Upper lobe of right lung (tissue), 1 donor: Measurements from ENCODE around the gene NBAS. TPM values are rescaled to one million over a fixed set of nuclear protein-coding genes. Genes with fewer than 3 reads are reported as not detected.

Experiments used
- ATAC-seq: fragments of 200-7000 bp; cut with Tn5 transposase; one replicate; pipeline ENCODE4 v1.9.1; 2020; ENCODE audit warnings: mild to moderate bottlenecking, moderate library complexity
- DNase-seq: peaks from one replicate; pipeline ENCODE4 v3.0.0-alpha.2; 2020
- H3K27ac ChIP-seq: fragments of 200-600 bp; one replicate; pipeline ENCODE4 v1.8.0; 2022
- H3K27me3 ChIP-seq: fragments of 200-600 bp; one replicate; pipeline ENCODE4 v1.8.0; 2022; ENCODE audit warnings: mild to moderate bottlenecking
- H3K36me3 ChIP-seq: fragments of 200-600 bp; one replicate; pipeline ENCODE4 v1.8.0; 2022
- H3K4me1 ChIP-seq: fragments of 200-600 bp; one replicate; pipeline ENCODE4 v1.8.0; 2022
- H3K4me3 ChIP-seq: fragments of 200-600 bp; one replicate; pipeline ENCODE4 v1.8.0; 2022; ENCODE audit warnings: mild to moderate bottlenecking
- H3K9me3 ChIP-seq: fragments of 200-600 bp; one replicate; pipeline ENCODE4 v1.8.0; 2022
- CTCF ChIP-seq: fragments of 200-600 bp; IDR thresholded peaks from one replicate; pipeline ENCODE4 v1.8.0; 2022; ENCODE audit warnings: antibody characterized with exemption
- intact Hi-C: fragments of 100-400 bp; cut with DNase I; formaldehyde crosslinking; loops from one replicate; pipeline ENCODE4 v1.11.0; 2022
- total RNA-seq: library from RNA; stranded (reverse); fragmentation: NEBNext Ultra II Directional; extraction: Animal tissue kit (Norgen Biotek cat#: 25700); gene quantifications from one replicate; pipeline ENCODE4 v1.2.1, GENCODE V29; 2021
- donor health status: DM: no; HTN: yes; CAD: no; lungs with severe emphysema.

The NBAS gene
- total RNA-seq, 1 donor from 2014 or later: 38.8 TPM

GRCh38 chr2:15311201-15311907 lies 249.8 kb downstream of the NBAS start:
- H3K4me3 ChIP-seq: no peak overlapping the region
- H3K27me3 ChIP-seq: no peaks in the 10 kb centered on the region
- no peaks in the 10 kb centered on the region for H3K9me3 ChIP-seq
- no peak for DNase-seq
- peaks cover 16% of the 10 kb centered on the region for H3K36me3 ChIP-seq
- no peak overlapping the region for H3K27ac ChIP-seq
- TF ChIP-seq CTCF: no peak
- intact Hi-C loops: no loop called here
- no peaks in the 10 kb centered on the region for H3K4me1 ChIP-seq
- no peak for ATAC-seq

- ATAC-seq (no peak), DNase-seq (no peak)
- no peaks in the 10 kb centered on the region for H3K27me3 ChIP-seq
- intact Hi-C loops: no loop called here
- H3K4me3 ChIP-seq: no peak overlapping the region
- no peaks in the 10 kb centered on the region for H3K9me3 ChIP-seq
- no peak overlapping the region for H3K27ac ChIP-seq
- no peaks in the 10 kb centered on the region for H3K4me1 ChIP-seq
- H3K36me3 ChIP-seq: peaks cover 20% of the 10 kb centered on the region
- no peak for TF ChIP-seq CTCF
Measured at GRCh38 chr2:15307526-15307925, 253.6 kb downstream of the NBAS start.

- no peak for DNase-seq
- Histone ChIP-seq H3K27me3 (no peaks in the 10 kb centered on the region), H3K36me3 (peaks cover 20% of the 10 kb centered on the region), H3K27ac (no peak overlapping the region), H3K4me3 (no peak overlapping the region), H3K9me3 (no peaks in the 10 kb centered on the region), H3K4me1 (no peaks in the 10 kb centered on the region)
- ATAC-seq: no peak
- intact Hi-C loops: no loop called here
- no peak for TF ChIP-seq CTCF
Measured at GRCh38 chr2:15306706-15307105, 254.4 kb downstream of the NBAS start.

GRCh38 chr2:15303874-15304273 lies 257.3 kb downstream of the NBAS start:
- Histone ChIP-seq H3K4me3 (no peak overlapping the region), H3K27ac (no peak overlapping the region), H3K36me3 (peaks cover 20% of the 10 kb centered on the region), H3K4me1 (no peaks in the 10 kb centered on the region), H3K9me3 (no peaks in the 10 kb centered on the region), H3K27me3 (no peaks in the 10 kb centered on the region)
- DNase-seq (no peak), ATAC-seq (no peak)
- intact Hi-C loops: no loop called here
- no peak for TF ChIP-seq CTCF

- H3K27ac ChIP-seq: no peak overlapping the region
- DNase-seq (no peak), ATAC-seq (no peak)
- no peak overlapping the region for H3K4me3 ChIP-seq
- peaks cover 4% of the 10 kb centered on the region for H3K36me3 ChIP-seq
- H3K27me3 ChIP-seq: no peaks in the 10 kb centered on the region
- intact Hi-C loops: no loop called here
- no peaks in the 10 kb centered on the region for H3K4me1 ChIP-seq
- H3K9me3 ChIP-seq: no peaks in the 10 kb centered on the region
- TF ChIP-seq CTCF: no peak
Measured at GRCh38 chr2:15302154-15302553, 259.0 kb downstream of the NBAS start.
